ENCODE results near the gene KIAA1328.
"Not testable (repeated sequence)": the region's sequence is repeated elsewhere in the genome, so short reads cannot be mapped to it uniquely, and the experiment has no call there.

The KIAA1328 gene

DNA sequence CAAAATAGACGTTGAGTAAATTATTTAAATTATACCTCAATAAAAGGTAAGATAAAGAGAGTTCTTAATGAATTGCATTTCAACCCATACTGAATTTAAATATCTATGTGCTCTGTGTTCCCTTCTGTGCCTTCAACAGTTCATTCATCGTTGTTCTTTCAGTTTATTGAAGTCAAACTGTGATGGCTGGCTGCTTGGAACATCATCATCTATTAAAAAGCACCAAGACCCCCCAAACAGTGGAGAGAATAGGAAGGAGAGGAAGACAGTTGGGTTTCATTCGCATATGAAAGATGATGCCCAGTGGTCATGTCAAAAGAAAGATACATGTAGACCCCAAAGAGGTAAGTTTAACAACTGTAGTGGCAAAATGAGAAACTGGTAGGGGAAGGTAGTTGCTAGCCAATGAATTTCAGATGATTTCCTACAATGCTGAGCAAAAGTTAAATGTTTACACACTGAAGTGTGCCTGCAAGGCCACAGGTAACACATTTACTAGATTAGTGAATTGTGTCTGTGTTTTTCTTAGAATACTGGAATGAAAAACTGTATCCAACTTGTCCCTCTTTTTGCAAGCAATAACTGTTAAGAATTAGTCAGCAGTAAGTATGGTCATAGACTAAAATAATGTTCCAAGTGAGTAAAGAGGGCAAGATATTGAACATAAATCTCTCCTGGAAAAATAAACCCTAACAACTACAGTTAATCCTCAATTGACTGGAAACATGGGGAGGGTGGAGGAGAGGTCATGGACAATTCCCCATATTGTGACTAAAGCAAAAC, 331.3 kb downstream of the KIAA1328 start:
- no peak overlapping the region for H3K4me3 ChIP-seq (ENCODE audit: control insufficient read depth, low read depth, low read length)
- no peak for TF ChIP-seq CTCF (conservative IDR thresholded peaks at IDR 0.05; ENCODE audit: control insufficient read depth, insufficient read depth, low read depth, low read length)
- peak; percentile 1 for DNase-seq (ENCODE audit: low read depth)

- no peak overlapping the region for H3K4me3 ChIP-seq (ENCODE audit: control insufficient read depth, low read depth, low read length)
- TF ChIP-seq CTCF (conservative IDR thresholded peaks at IDR 0.05; ENCODE audit: control insufficient read depth, insufficient read depth, low read depth, low read length) = no peak
- no peak for DNase-seq (ENCODE audit: low read depth)
These were observed 332.6 kb downstream of the KIAA1328 start for GRCh38 chr18:37161491-37161890.

DNA sequence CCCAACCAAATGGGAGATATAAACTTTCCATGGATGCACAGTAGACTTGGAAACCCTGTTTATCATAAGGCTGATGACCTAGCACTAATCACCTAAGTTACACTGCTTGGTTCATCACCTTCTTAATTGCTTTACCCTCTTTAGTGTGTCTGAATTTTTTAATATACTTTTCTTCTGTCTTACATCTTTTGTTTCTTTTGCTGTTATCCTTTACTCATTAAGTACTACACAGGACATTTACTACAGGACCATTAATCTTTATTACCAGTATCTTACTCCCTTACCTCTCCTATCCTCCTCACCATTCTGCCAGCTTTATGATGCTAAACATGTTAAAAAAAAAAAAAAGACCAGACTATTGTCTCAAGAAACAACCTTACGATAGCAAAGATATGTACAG, 333.6 kb downstream of the KIAA1328 start:
- no peak for TF ChIP-seq CTCF (conservative IDR thresholded peaks at IDR 0.05; ENCODE audit: control insufficient read depth, insufficient read depth, low read depth, low read length)
- no peak for DNase-seq (ENCODE audit: low read depth)
- no peak overlapping the region for H3K4me3 ChIP-seq (ENCODE audit: control insufficient read depth, low read depth, low read length)

GRCh38 chr18:37163119-37163518, 334.2 kb downstream of the KIAA1328 start:
- no peak for TF ChIP-seq CTCF (conservative IDR thresholded peaks at IDR 0.05; ENCODE audit: control insufficient read depth, insufficient read depth, low read depth, low read length)

DNA sequence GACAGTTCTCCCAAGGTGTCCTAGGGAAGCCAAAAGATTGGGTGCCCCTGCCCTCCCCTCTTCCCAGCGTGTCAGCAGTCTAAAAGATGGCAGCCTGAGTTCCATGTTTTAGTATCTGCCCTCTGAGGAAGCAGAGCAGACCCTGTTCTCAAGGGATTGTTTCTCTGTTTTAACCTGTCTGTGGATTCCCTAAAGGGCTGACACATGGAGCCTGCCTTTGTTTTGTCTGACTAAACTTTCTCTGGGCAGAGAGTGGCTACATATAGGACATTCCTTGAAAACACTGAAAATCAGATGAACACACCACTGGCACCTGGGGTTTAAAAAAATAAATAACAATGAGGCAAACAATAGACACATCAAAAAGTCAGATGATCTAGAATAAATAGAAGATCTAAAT, 337.6 kb downstream of the KIAA1328 start:
- no peak for TF ChIP-seq CTCF (conservative IDR thresholded peaks at IDR 0.05; ENCODE audit: control insufficient read depth, insufficient read depth, low read depth, low read length)
- H3K4me3 ChIP-seq (ENCODE audit: control insufficient read depth, low read depth, low read length) = no peak overlapping the region
- no peak for DNase-seq (ENCODE audit: low read depth)

More at GRCh38 chr18:37163119-37163518, 334.2 kb downstream of the KIAA1328 start:
- H3K4me3 ChIP-seq (ENCODE audit: control insufficient read depth, low read depth, low read length) = no peak overlapping the region
- no peak for DNase-seq (ENCODE audit: low read depth)

- not testable (repeated sequence) for H3K4me3 ChIP-seq (ENCODE audit: control insufficient read depth, low read depth, low read length); DNase-seq (ENCODE audit: low read depth)
These were observed 338.0 kb downstream of the KIAA1328 start for GRCh38 chr18:37166966-37167365.

DNA sequence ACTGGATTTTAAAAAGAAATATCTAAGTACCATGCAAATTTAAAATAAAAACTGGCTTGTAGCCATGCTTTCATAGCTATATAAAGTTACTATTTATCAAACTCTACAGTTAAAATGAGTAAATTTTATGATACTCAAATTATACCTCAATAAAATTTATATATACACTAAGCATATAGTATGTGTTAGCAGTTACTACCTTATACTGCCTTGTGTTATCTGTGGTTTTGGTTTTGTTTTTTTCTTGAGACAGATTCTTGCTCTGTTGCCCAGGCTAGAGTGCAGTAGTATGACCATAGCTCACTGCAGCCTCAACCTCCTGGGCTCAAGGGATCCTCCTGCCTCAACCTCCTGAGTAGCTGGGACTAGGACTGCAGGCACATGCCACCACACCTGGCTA, 342.1 kb downstream of the KIAA1328 start:
- DNase-seq (ENCODE audit: low read depth) = no peak
- no peak overlapping the region for H3K4me3 ChIP-seq (ENCODE audit: control insufficient read depth, low read depth, low read length)
- no peak for TF ChIP-seq CTCF (conservative IDR thresholded peaks at IDR 0.05; ENCODE audit: control insufficient read depth, insufficient read depth, low read depth, low read length)
